ENCODE measurements around the gene HNRNPA0. TPM values are rescaled to one million over a fixed set of nuclear protein-coding genes. Genes with fewer than 3 reads are reported as not detected.
A peak's percentile ranks its signal among the peaks of the same experiment; 100 is the strongest.

HNRNPA0 gene
- polyA plus RNA-seq, 12 donors: 23.9 to 60.1 (median 31.3) TPM; not detected in 1

DNA sequence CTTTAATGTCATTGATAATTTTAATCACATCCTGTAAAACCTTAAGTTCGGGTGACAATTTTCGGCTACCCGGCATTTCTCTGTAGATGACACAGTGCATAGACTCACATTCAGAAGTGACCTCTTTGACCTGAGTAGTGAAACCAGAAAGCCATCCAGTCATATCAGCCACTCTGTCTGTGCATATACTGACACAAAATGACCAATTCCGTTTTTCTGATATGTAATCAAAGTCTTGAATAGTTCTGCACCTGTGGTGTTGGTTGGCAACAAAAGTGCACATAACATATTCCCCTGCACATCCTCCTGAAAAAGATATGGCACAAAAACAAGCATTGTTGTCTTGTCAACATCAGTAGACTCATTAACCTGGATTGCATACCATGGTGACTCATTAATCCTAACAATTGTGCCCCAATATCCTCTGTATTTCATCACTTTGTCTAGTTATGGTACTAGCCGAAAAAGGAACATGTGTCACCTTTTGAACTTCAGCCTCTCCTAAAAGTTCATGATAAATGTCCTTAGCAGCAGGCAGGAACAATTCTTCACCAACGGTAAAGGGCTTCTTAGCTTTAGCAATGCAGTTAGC lies 4.6 kb upstream of the HNRNPA0 start:
- no peak for DNase-seq

DNA sequence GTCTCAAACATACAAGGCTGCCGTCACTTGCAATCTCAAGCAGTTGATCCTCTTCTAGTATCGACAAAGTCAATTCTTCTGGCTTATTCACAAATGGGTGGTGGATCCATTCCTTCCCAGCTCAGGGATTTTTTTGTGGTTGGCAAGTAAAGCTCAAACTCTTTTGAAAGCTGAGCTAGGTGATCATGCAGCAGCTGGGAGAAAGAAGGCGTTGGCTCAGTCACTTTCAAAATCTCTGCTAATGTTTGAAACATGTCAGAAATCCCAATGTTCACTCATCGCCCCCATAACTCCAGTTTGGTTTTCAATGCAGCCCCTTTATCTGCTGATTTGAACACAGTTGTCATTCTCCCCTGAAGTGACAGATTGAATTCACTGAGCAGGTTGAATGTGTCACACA lies 4.0 kb upstream of the HNRNPA0 start:
- DNase-seq: no peak

GRCh38 chr5:137757634-137758033 lies 3.5 kb upstream of the HNRNPA0 start:
- no peak for DNase-seq

DNA sequence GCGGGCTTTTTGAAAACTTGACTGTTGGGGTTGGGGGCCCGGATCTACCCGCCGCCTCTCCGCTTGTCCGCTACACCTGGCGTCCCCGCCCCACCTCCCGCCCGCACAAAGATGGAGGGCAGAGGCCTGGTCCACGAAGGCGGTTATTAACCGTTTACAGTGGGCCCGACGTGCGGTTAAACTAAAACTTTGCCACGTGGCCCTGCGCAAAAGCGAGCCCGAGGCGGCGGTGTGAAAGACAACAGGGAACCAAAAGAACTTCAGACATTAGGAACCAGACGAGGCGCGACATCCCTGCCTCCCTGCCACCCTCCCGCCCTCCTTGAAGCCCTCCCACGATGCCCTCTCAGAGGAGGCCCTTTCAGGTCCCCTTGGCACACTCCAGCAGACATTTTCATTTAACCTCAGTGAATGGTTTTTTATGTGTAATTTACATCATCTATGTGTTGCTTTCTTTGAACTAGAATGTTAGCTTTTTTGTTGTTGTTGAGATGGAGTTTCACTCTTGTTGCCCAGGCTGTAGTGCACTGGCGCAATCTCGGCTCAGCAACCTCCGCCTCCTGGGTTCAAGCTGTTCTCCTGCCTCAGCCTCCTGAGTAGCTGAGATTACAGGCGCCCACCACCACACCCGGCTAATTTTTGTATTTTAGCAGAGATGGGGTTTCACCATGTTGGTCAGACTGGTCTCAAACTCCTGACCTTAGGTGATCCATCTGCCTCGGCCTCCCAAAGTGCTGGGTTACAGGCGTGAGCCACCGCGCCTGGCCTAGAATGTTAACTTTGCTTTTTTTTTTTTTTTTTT lies 999 bp upstream of the HNRNPA0 start:
- DNase-seq: no peak

DNA sequence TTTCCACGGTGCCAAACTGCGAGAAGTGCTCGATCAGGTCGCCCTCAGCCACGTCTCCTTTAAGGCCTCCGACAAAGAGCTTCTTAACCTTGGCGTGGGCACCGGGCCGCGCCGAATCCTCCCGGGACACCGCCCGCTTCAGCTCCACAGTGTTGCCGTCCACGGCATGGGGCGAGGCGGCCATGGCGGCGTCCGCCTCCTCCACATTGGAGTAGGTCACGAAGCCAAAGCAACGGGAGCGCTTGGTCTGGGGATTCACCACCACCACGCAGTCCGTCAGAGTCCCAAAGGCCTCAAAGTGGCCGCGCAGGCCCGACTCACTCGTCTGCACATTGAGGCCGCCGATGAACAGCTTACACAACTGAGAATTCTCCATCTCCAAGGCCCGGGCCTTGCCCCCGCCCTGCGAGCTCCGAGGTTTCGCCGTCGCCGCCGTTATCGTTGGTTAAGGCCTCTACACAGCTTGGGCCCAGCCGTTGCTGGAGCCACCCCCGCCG lies 424 bp downstream of the HNRNPA0 start:
- DNase-seq: peak; percentile 73

- no peak for DNase-seq
Measured at GRCh38 chr5:137752905-137753690, 1.1 kb downstream of the HNRNPA0 start.

- DNase-seq: peak; percentile 66
Measured at GRCh38 chr5:137751869-137752491, 2.2 kb downstream of the HNRNPA0 start.

- DNase-seq: no peak
Measured at GRCh38 chr5:137750436-137750835, 3.7 kb downstream of the HNRNPA0 start.

DNA sequence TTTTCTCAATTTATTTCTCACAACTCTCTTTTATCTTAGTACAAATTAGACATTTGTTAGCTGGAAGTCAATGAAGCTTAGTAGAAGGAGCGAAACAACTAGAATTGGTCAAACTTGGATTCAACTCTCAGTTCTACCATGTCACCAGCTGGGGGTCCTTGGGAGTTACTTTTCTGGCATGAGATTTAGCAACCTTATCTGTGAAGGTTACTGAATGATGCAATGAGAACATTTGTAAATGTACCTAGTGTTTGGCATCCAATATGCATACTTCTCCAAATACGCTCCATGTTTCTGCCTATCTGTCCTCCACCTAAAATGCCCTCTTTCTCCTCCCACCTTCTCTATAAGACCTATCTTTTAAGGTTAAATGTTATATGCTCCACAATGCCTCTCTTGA lies 6.3 kb downstream of the HNRNPA0 start:
- no peak for DNase-seq

DNA sequence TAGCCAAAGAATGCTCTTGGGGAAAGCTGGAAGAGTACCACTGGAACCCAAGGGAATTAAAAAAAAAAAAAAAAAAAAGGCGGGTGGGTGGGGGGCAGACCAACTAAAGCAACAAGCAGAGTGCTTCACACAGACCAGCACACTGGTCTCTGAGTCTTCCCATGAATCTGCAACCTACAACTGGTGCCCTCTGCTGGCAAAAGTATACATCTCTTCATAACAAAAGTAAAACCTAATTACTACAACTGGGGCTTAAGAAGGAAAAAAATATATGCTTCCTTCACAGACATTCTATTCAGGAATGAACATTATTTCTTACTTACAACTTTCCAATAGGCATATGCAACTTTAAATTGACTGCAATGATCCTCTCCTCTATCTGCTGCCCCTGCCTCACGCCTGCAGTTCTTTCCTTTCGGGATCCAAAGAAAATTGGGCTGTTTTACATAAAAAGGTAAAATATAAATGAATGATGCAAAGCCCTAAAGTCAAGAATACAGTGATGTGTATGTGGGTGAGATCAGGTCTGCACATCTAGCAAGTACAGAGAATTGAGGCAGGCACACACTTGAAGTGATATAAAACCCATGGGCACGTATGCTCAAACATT lies 11.0 kb downstream of the HNRNPA0 start:
- peak; percentile 73 for DNase-seq

DNA sequence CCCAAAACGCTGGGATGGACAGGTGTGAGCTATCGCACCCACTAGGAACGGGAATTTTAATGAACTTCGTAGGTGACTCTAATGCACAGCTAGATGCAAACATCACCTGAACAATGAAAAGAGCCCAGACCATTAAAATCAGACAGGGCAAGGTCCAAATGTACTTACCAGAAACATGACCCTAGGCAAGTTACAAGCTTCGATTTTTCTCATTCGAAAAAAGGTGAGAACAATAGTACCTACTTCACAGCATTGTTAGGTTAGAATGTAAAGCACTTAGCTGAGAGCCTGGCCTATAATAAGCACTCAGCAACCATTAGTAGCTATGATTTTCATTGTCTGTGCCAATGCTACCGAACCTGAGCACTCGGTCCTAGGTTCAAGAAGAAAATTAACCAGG lies 12.4 kb downstream of the HNRNPA0 start:
- DNase-seq: no peak

DNA sequence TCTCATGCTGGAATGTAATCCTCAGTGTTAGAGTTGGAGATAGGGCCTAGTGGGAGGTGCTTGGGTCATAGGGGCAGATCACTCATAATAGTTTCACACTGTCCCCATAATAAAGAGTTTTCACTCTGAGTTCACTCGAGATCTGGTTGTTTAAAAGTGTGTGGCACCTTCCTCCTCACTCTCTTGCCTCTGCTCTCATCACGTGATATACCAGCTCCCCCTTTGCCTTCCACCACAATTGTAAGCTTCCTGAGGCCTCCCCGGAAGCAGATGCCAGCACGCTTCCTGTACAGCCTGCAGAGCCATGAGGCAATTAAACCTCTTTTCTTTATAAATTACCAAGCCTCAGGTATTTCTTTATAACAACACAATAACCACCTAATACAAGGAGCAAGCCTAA lies 14.4 kb downstream of the HNRNPA0 start:
- no peak for DNase-seq

DNA sequence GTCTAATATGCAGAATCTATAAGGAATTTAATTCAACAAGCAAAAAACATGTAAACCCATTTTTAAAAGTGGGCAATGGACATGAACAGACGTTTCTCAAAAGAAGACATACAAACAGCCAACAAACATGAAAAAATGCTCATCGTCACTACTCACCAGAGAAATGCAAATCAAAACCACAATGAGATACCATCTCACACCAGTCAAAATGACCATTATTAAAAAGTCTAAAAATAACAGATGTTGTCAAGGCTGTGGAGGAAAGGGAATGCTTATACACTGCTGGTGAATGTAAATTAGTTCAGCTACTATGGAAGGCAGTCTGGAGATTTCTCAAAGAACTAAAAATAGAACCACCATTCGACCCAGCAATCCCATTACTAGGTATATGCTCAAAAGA lies 15.2 kb downstream of the HNRNPA0 start:
- DNase-seq: no peak

DNA sequence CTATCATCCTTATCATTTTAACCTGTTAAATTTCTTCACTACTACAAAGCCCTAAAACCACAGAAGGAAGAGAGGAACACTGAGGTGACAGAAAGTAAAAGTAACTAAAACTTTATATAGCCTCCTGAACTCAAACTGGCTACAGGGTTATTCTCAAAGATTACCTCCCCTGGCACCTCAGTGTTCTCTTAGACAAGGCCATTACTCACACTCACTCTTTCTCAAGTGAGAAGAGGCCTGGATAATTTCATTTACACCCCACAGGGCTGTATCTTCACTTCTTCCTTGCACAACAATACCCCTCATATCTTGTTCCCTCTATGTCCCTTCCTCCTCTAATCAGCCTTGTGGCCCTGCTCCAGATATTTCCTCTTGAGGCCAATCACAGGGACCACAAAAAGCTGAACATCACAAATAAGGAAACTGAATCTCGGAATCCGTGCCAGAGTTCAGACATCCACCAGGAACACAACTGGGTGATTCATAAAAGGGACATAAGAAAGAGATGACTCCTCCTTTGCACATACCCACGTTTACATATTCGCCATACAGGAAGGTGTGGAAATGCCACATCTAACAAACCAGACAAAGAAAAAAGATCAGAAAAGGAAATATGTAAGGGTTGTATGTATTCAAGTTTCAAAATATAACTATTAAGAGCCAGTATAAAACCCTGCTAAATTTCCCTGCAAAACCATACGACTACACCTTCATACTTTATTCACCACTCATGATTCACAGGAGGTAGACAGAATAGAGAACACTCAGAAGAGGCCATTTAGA lies 16.6 kb downstream of the HNRNPA0 start:
- no peak for DNase-seq

DNA sequence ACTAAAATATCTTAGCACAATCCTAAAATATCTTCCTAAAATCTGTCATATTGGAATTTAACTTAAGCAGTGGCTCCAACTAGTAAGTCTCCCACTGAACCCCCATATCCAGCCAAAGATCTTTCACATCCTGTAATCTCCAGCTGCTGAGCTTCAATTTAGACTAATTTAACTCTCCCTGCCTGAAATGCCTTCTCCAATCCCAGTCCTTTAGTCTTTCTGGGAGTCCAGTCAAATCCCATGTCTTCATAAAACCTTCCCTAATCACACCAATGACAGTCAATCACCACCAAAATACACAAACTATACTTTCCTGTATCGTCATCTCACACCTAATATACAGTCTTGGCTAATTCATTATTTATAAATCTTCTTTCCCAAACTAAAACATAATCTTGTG lies 17.7 kb downstream of the HNRNPA0 start:
- DNase-seq: no peak

DNA sequence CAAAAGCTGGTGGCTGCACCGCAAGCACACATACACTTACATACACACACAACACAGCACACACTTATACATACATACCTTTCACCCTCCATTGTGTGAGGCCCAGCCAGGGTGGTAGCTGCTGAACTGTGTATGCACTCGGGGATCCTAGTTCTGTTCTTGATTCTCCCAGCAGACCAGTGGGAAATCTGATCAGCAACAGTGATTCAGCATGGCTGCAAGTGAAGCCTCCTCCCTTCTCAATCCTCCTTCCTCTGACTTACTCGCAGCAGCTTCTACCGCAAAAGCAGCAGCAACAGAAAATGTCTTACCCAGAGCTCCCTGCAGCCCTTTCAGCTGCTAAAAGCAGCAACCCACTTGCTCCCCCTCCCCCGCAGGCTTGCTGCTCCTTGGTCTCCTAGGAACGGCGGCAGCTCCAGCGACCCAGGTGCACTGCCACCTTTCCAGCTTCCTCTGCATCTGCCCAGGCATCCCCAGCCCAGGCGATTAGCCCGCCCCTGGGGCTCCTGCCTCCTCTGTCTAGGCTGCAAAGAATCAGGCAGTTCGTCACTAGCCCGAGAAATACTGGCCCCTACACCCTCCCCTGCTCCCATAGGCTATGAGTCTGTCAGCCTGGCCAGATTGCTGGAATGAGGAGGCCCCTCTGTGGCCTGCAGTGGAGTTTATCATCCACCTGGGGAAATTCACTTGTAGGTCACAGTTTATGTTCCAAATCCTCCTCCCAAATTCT lies 18.4 kb downstream of the HNRNPA0 start, which contains the start of gene KLHL3:
KLHL3 (minus strand) TSS at position 535 of the 730 bp plus-strand sequence; CDS start at position 92, 443 bp downstream.
- DNase-seq: no peak

- peak; percentile 43 for DNase-seq
Measured at GRCh38 chr5:137734962-137735554, 19.1 kb downstream of the HNRNPA0 start.

DNA sequence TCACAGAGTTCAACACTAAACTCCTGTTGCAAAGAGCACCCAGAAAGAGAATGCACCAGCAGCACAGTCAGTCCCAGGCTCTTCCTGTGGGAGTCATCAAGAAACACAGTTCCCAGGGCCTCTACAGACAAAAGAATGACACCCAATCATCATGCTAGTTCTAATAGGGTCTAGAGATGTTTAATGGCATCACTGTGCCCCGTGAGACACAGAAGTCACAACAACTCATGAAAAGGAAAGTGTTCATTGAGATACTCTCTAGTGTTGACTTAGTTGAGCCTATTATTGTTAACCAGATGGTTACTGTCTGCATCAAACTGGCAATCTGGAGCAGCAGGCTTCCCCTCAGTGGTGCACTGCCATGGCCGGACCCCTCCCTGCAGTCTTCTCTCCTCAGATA lies 19.8 kb downstream of the HNRNPA0 start:
- DNase-seq: no peak

- DNase-seq: no peak
Measured at GRCh38 chr5:137733922-137734321, 20.2 kb downstream of the HNRNPA0 start.

DNA sequence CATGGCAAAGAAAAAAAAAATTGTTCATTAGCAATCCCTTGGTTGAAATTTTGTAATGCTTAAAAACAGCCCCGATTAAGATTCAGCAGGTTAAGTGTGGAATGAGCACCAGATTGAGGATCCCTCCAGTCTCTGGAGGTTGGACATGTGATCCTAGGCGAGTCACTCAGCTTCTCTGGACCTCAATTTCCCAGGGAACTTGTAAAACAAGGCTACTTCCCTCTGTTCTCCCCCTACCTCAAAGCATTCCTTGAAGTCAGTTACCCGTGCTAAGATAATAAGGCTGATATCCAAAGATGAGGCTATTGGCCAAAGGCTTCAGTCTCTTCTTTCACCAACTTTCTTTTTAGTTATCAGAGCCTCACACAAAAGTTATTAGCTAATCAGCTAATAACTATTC lies 21.2 kb downstream of the HNRNPA0 start:
- DNase-seq: no peak
